Activated CD4-positive, alpha-beta T cell treated with anti-CD3 and anti-CD28 coated beads, Interleukin-2, amount 50 U/mL, for 16 hours (primary cell): ENCODE data around the gene KDM4B.
"Not testable (repeated sequence)": the region's sequence is repeated elsewhere in the genome, so short reads cannot be mapped to it uniquely, and the experiment has no call there.

Experiments used
- DNase-seq: peaks from one replicate; pipeline ENCODE4 v3.0.0-alpha.2; 2020

The KDM4B gene

GRCh38 chr19:4968462-4969291, at the start of gene KDM4B:
TSS of gene KDM4B (plus strand) at chr19:4969113. CDS start at chr19:5032891, 63,778 bp downstream.
- peak; percentile 99 for DNase-seq

DNA sequence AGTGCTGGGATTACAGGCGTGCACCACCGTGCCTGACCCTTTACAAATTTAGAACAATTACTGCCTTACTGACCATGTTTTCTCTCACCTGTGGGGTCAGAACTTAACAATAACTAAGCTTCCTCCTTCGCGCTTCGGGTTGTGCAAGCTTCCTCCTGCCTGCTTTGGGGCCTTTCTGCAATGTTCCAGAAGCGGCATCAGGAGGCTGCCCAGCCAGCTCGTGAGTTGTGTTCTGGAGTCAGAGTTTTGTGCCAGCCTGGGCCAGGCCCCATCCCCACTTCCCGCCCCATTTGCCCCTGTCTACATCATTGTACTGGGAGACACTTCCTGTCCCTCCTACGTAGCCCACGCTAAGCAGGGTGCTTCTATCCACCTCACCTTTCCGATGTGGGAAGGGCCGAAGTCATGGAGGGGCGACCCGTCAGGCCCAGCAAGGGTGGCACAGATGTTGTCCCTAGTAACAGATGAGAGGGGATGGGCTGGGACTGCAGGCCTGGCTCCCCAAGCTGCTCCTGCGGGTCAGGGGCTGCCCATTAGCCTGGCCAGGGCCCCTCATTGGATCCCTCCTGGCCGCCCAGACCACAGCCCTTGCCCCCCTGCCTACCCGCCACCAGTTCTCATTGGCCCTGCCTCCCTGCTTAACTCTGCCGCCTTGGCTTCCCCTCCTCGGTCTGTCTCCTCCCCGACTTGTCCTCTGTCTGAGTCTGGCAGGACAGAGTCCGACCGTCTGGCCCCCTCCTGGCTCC, 46.2 kb upstream of the KDM4B start:
- DNase-seq = no peak

GRCh38 chr19:4923276-4923747, 45.6 kb upstream of the KDM4B start:
- no peak for DNase-seq

GRCh38 chr19:4929186-4929585, 39.7 kb upstream of the KDM4B start:
- DNase-seq = no peak

DNA sequence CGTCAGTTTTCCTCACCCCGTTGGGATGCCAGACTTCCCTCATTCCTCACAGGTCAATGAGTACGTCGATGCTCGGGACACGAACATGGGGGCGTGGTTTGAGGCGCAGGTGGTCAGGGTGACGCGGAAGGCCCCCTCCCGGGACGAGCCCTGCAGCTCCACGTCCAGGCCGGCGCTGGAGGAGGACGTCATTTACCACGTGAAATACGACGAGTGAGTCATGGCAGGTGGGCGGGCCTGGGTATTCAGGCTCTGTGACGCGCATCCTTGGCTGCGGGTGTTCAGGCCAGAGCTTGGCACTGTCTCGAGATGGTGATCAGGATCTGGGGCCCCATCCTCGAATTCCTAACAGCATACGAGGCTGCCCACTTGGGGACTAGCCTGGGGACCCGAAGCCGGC, 38.2 kb upstream of the KDM4B start:
- no peak for DNase-seq

DNA sequence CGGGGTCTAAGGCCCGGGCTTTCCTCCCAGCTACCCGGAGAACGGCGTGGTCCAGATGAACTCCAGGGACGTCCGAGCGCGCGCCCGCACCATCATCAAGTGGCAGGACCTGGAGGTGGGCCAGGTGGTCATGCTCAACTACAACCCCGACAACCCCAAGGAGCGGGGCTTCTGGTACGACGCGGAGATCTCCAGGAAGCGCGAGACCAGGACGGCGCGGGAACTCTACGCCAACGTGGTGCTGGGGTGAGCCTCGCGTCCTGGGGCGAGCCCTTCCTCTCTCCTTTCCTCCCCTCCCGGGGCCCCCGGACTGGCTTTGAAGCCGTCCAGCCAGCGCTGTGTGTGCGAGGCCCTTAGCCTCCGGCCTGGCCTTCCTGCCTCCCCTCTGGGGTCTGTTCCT, 36.2 kb upstream of the KDM4B start:
- no peak for DNase-seq

GRCh38 chr19:4933528-4933927, 35.4 kb upstream of the KDM4B start:
- no peak for DNase-seq

DNA sequence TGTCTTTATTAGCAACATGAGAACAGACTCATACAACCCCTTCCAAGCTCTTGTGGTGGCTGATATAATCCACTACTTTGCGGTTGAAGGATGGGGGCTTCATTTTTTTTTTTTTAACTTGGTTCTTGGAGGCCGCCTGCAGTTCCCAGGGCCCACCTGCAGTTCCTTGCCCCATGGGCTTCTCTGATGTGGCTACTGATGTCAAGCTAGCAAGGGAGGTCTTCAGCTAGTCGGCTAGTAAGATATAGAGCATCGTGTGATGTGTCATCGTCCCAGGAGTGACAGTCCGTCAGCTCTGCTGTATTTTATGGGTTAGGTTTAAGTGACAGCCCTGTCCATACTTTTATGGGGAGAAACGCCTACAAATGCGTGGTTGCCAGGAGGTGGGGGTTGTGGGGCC, 33.5 kb upstream of the KDM4B start:
- DNase-seq = no peak

DNA sequence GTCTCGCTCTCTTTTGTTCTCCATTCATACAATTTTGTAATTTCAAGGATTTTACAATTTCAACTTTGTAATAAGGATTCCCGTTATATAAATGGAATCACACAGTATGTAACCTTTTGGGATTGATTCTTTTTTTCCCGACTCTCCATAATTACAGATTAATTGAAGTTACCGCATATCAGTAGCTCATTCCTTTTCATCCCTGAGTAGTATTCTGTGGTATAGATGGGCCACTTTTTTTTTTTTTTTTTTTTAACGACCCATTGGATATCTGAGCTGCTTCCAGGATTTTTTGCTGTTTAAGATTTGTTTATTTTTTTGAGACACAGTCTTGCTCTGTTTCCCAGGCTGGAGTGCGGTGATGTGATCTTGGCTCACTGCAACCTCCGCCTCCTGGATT, 31.9 kb upstream of the KDM4B start:
- no peak for DNase-seq

- DNase-seq = not testable (repeated sequence)
Observed at GRCh38 chr19:4938461-4938860, 30.5 kb upstream of the KDM4B start.

GRCh38 chr19:4939466-4939865, 29.4 kb upstream of the KDM4B start:
- DNase-seq = no peak

DNA sequence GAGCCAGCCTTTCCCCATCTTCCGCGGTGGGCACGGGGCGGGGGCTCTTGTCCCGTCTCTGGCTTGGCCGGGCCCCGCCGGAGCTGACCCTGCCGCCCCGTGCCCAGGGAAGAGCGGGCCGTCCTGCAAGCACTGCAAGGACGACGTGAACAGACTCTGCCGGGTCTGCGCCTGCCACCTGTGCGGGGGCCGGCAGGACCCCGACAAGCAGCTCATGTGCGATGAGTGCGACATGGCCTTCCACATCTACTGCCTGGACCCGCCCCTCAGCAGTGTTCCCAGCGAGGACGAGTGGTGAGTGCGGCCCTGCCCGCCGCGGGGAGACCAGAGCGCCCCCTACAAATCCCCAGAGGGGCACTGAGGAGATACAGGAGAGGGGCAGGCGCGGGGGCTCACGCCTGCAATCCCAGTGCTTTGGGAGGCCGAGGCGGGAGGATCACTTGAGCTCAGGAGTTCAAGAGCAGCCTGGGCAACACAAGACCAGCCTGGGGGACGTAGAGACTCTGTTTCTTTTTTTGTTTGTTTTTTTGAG, 27.2 kb upstream of the KDM4B start:
- not testable (repeated sequence) for DNase-seq

DNA sequence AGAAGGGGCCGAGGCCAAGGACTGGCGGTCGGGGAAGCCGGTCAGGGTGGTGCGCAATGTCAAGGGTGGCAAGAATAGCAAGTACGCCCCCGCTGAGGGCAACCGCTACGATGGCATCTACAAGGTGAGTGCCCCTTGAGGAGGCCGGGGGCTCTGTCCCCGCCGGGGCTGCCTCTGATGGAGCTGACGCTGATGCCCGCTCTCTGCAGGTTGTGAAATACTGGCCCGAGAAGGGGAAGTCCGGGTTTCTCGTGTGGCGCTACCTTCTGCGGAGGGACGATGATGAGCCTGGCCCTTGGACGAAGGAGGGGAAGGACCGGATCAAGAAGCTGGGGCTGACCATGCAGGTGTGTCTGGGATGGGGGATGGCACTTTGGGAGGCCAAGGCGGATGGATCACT, 18.3 kb upstream of the KDM4B start:
- not testable (repeated sequence) for DNase-seq

DNA sequence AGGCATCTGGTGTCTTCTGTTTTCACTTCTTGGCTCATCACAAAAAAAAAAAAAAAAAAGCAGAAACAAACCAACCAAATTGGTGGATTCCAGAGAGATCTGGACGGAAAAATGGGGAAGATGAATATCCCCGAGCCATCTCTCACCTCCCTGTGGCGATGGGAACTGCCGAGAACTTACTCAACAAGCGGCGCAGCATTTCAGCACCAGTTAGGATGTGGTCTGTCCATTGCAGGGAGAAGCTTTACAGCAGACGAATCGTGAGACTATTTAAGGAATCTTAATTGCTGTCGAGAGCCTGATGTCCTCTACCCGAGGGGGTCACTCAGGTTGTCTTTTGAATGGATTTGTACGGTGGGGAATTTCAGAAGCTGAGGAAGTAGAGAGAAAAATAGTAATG, 17.3 kb upstream of the KDM4B start:
- no peak for DNase-seq

GRCh38 chr19:4952945-4953344, 16.0 kb upstream of the KDM4B start:
- DNase-seq = no peak

GRCh38 chr19:4954320-4955149, 14.4 kb upstream of the KDM4B start:
- DNase-seq = not testable (repeated sequence)

GRCh38 chr19:4955274-4955673, 13.6 kb upstream of the KDM4B start:
- DNase-seq = no peak

DNA sequence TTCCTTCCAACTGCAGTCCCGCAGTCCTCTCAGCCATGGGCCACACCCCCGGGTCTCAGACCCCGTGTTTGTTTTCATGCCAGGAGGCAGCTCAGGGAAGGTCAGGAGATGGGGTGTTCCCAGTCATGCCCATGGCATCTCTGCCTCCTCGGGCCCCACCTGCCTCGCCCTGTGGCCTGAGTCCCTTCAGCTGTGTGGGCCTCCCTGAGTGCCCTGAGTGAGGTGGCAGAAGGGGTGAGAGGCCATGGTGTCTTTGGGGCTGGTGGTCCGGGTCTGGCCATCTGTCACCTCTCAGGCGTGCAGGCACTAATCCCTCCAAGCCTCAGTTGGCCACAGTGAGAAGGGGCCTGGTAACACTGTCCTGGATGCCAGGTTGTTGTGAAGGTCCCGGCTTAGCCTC, 10.9 kb upstream of the KDM4B start:
- no peak for DNase-seq

DNA sequence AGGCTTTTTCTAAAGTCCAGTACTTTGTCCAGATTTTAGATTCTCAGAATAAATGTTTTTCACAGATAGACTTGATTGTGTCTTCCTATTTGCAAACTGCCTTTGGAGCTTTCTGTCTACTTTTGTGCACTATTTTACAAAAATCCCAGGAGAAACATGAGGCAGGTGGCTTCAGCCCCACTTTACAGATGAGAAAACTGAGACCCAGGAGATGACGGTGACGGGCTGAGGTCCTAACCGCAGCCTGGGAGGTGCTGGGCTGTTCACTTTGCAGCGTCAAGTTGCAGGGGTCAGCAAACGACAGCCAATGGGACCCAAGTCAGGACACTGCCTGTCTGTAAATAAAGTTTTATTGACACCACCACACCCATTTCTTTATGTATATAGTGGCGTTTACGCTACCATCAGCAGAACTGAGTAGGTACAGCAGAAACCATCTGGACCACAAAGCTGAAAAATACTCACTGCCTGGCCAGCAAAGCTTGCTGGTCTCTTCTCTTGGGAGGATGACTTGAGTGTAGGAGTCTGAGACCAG, 6.8 kb upstream of the KDM4B start:
- no peak for DNase-seq

DNA sequence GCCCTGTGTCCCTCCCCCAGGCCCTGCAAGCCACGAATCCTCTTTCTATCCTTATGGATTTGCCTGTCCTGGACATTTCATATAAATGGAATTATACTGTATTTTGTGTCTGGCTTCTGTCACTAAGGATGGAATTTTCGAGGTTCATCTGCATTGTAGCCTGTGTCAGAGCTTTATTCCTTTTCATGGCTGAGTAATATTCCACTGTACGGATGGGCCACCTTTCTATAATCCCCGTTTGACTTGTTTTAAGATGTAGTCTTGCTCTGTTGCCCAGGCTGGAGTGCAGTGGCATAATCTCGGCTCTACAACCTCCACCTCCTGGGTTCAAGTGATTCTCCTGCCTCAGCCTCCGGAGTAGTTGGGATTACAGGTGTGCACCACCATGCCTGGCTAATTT, 3.9 kb upstream of the KDM4B start:
- no peak for DNase-seq

DNA sequence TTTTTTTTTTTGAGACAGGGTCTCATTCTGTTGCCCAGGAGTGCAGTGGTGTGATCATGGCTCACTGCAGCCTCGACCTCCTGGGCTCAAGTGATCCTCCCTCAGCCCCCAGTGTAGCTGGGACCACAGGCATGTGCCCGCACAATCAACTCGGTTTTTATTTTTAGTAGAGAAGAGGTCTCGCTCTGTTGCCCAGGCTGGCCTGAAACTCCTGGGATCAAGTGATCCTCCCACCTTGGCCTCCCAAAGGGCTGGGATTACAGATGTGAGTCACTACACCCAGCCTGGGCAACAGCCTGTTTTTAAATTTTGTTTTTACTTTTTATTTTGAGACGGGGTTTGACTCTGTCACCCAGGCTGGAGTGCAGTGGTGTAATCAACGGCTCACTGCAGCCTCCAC, 2.3 kb upstream of the KDM4B start:
- no peak for DNase-seq

GRCh38 chr19:4967738-4968461, 1.0 kb upstream of the KDM4B start:
- no peak for DNase-seq
